Cardiac fibroblast (primary cell): ENCODE results near the gene LARGE1.
"Not testable (repeated sequence)": the region's sequence is repeated elsewhere in the genome, so short reads cannot be mapped to it uniquely, and the experiment has no call there.

Experiments
- DNase-seq, 2 donors: peaks; one replicate each; pipeline versions ENCODE4 v3.0.0 to v3.0.0-alpha.2; 2010; ENCODE audit warnings: low read depth in 2 of 2
- H3K4me3 ChIP-seq, 2 donors: replicated peaks in 1 of 2; 1 replicate in 1 of 2; 2 replicates in 1 of 2; pipeline ENCODE4 v1.5.1; 2011; ENCODE audit warnings: low read depth in 2 of 2, low read length in 2 of 2, mild to moderate bottlenecking in 2 of 2, moderate library complexity in 1 of 2
- CTCF ChIP-seq: IDR thresholded peaks from one replicate; pipeline ENCODE4 v1.5.1; 2011; ENCODE audit warnings: low read depth, mild to moderate bottlenecking, low read length, inconsistent platforms

The LARGE1 gene

DNA sequence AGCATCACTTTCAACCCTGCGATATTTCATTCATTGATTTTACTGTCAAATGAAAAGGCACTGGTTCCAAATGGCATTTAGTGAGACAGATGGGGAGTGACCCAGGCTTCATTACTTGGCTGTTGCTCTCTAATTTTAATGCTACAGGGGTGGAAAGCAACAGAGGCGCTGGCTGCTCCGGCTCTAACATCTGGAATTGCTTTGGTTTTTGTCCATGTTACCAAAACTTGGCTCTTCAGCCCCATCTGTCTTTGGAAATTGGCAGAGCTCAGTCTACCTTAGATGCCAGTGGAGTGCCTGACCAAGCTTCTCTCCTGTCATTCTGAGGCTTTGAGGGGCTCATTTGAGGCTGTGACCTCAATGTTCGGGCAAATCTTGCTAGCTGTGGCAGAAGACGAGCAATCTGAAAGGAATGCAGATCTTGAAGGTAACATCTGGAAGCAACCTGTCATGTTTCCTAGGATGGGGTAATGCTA lies 452.6 kb downstream of the LARGE1 start:
- H3K4me3 ChIP-seq, result no peak overlapping the region
- DNase-seq, result peak in 1 of 2 donors; percentile 2

GRCh38 chr22:33467080-33467479 lies 453.2 kb downstream of the LARGE1 start:
- no peak for DNase-seq
- TF ChIP-seq CTCF, result no peak
- no peak overlapping the region for H3K4me3 ChIP-seq

More for the DNA sequence above, 452.6 kb downstream of the LARGE1 start:
- TF ChIP-seq CTCF, result no peak

DNA sequence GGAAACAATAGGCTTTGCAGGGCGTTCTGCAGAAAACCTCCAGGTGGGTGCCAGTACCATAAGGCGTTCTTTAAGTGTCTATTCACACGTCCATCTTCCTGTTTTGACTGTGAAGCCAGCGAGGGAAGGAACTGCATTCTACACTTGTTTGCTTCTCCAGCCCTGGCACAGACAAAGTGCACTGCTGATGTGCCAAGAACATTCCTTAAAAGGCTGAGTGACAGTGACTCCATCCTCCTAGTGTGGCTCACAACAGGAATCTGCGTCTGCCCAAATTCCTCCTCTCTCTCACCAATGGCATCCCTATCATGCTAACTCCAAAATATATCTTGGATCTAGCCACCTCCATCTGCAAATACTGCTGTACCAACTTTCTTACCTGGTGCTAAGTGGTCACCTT lies 454.7 kb downstream of the LARGE1 start:
- no peak for TF ChIP-seq CTCF
- no peak overlapping the region for H3K4me3 ChIP-seq
- no peak for DNase-seq

- DNase-seq, result no peak
- no peak overlapping the region for H3K4me3 ChIP-seq
- TF ChIP-seq CTCF, result no peak
These were observed 455.6 kb downstream of the LARGE1 start for GRCh38 chr22:33464698-33465097.

GRCh38 chr22:33461698-33462434 lies 458.4 kb downstream of the LARGE1 start:
- no peak for DNase-seq
- no peak for TF ChIP-seq CTCF
- H3K4me3 ChIP-seq, result no peak overlapping the region

GRCh38 chr22:33461245-33461644 lies 459.0 kb downstream of the LARGE1 start:
- H3K4me3 ChIP-seq, DNase-seq: not testable (repeated sequence)

DNA sequence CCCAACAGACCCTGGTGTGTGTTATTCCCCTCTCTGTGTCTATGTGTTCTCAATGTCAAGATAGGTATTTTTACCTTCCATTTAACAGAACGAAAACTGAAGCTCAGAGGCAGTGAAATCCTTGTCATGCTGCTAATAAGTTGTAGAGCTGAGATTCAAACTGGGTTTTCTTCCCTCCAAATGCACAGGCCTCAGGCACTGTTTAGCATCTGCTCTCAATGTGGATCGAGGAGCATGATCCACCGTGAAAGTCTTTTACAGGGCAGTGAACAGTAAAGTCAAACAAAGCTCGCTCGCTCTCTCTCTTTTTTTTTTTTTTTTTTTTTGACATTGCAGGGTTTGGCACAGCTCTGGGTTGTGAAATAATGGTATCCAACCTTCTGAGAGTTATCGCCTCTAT lies 461.1 kb downstream of the LARGE1 start:
- DNase-seq, result no peak
- no peak overlapping the region for H3K4me3 ChIP-seq
- TF ChIP-seq CTCF, result no peak
